Ramos (cell line): ENCODE data around the gene ADRB2.
"Not testable (repeated sequence)": the region's sequence is repeated elsewhere in the genome, so short reads cannot be mapped to it uniquely, and the experiment has no call there.

Experiments used
- in situ Hi-C: fragments of 300-500 bp; cut with MboI; formaldehyde crosslinking; loops from one replicate; pipeline ENCODE4 v1.14.3; 2022; ENCODE audit warnings: low sequenced_read_pairs; ENCODE audit not compliant: unreplicated experiment

The ADRB2 gene

GRCh38 chr5:148826053-148826738 lies at the start of gene ADRB2:
TSS of gene ADRB2 (plus strand) at chr5:148826611. CDS start at chr5:148826832, 221 bp downstream.
- in situ Hi-C loops, result no loop called here

- in situ Hi-C loops, result no loop called here
Measured at GRCh38 chr5:148776780-148777179, 49.6 kb upstream of the ADRB2 start.

- in situ Hi-C loops, result no loop called here
Measured at GRCh38 chr5:148778882-148779281, 47.5 kb upstream of the ADRB2 start.

GRCh38 chr5:148780711-148781110 lies 45.7 kb upstream of the ADRB2 start:
- in situ Hi-C loops, result no loop called here

- in situ Hi-C loops, result no loop called here
Measured at GRCh38 chr5:148781766-148782165, 44.6 kb upstream of the ADRB2 start.

- in situ Hi-C loops, result no loop called here
Measured at GRCh38 chr5:148785223-148785622, 41.2 kb upstream of the ADRB2 start.

- in situ Hi-C loops, result no loop called here
Measured at GRCh38 chr5:148786456-148786855, 40.0 kb upstream of the ADRB2 start.

GRCh38 chr5:148788636-148789035 lies 37.8 kb upstream of the ADRB2 start:
- in situ Hi-C loops, result no loop called here

GRCh38 chr5:148790545-148791333 lies 35.7 kb upstream of the ADRB2 start:
- in situ Hi-C loops, result no loop called here

GRCh38 chr5:148791334-148791667 lies 35.1 kb upstream of the ADRB2 start:
- in situ Hi-C loops, result no loop called here

GRCh38 chr5:148791696-148792095 lies 34.7 kb upstream of the ADRB2 start:
- in situ Hi-C loops, result no loop called here

GRCh38 chr5:148792744-148793143 lies 33.7 kb upstream of the ADRB2 start:
- in situ Hi-C loops, result no loop called here

GRCh38 chr5:148793261-148793660 lies 33.1 kb upstream of the ADRB2 start:
- in situ Hi-C loops, result no loop called here

- in situ Hi-C loops, result no loop called here
Measured at GRCh38 chr5:148794275-148794674, 32.1 kb upstream of the ADRB2 start.

- in situ Hi-C loops, result no loop called here
Measured at GRCh38 chr5:148794729-148795561, 31.5 kb upstream of the ADRB2 start.

- in situ Hi-C loops, result no loop called here
Measured at GRCh38 chr5:148796936-148797335, 29.5 kb upstream of the ADRB2 start.

- in situ Hi-C loops, result no loop called here
Measured at GRCh38 chr5:148798786-148799185, 27.6 kb upstream of the ADRB2 start.

- in situ Hi-C loops, result no loop called here
Measured at GRCh38 chr5:148799737-148800527, 26.5 kb upstream of the ADRB2 start.

GRCh38 chr5:148801682-148802276 lies 24.6 kb upstream of the ADRB2 start:
- in situ Hi-C loops, result no loop called here

GRCh38 chr5:148803451-148803850 lies 23.0 kb upstream of the ADRB2 start:
- in situ Hi-C loops, result not testable (repeated sequence)
